ENCODE results near the gene EP300.
"Not testable (repeated sequence)": the region's sequence is repeated elsewhere in the genome, so short reads cannot be mapped to it uniquely, and the experiment has no call there.

EP300 gene

GRCh38 chr22:41092023-41092817 lies at the start of gene EP300:
TSS of gene EP300 (plus strand) at chr22:41092592. CDS start at chr22:41093005, 413 bp downstream.
- peak; percentile 59 for DNase-seq (ENCODE audit: low read depth)

GRCh38 chr22:41043722-41044121 lies 48.7 kb upstream of the EP300 start:
- no peak for DNase-seq (ENCODE audit: low read depth)

- DNase-seq (ENCODE audit: low read depth) = not testable (repeated sequence)
These were observed 46.8 kb upstream of the EP300 start for GRCh38 chr22:41045575-41045974.

GRCh38 chr22:41047801-41048211 lies 44.6 kb upstream of the EP300 start:
- no peak for DNase-seq (ENCODE audit: low read depth)

- not testable (repeated sequence) for DNase-seq (ENCODE audit: low read depth)
These were observed 44.0 kb upstream of the EP300 start for GRCh38 chr22:41048345-41048744.

- DNase-seq (ENCODE audit: low read depth) = no peak
These were observed 43.3 kb upstream of the EP300 start for GRCh38 chr22:41048791-41049717.

GRCh38 chr22:41049795-41050194 lies 42.6 kb upstream of the EP300 start:
- not testable (repeated sequence) for DNase-seq (ENCODE audit: low read depth)

- DNase-seq (ENCODE audit: low read depth) = no peak
These were observed 41.5 kb upstream of the EP300 start for GRCh38 chr22:41050883-41051282.

GRCh38 chr22:41052661-41053490 lies 39.5 kb upstream of the EP300 start:
- DNase-seq (ENCODE audit: low read depth) = no peak

GRCh38 chr22:41057076-41057475 lies 35.3 kb upstream of the EP300 start:
- no peak for DNase-seq (ENCODE audit: low read depth)

- no peak for DNase-seq (ENCODE audit: low read depth)
These were observed 30.2 kb upstream of the EP300 start for GRCh38 chr22:41062146-41062545.

GRCh38 chr22:41064326-41064725 lies 28.1 kb upstream of the EP300 start:
- DNase-seq (ENCODE audit: low read depth) = not testable (repeated sequence)

GRCh38 chr22:41066341-41066740 lies 26.1 kb upstream of the EP300 start:
- not testable (repeated sequence) for DNase-seq (ENCODE audit: low read depth)

GRCh38 chr22:41067968-41068367 lies 24.4 kb upstream of the EP300 start:
- not testable (repeated sequence) for DNase-seq (ENCODE audit: low read depth)

GRCh38 chr22:41070665-41071331 lies 21.6 kb upstream of the EP300 start:
- DNase-seq (ENCODE audit: low read depth) = no peak

GRCh38 chr22:41074061-41074460 lies 18.3 kb upstream of the EP300 start:
- no peak for DNase-seq (ENCODE audit: low read depth)

- DNase-seq (ENCODE audit: low read depth) = no peak
These were observed 17.9 kb upstream of the EP300 start for GRCh38 chr22:41074466-41074865.

- DNase-seq (ENCODE audit: low read depth) = no peak
These were observed 17.3 kb upstream of the EP300 start for GRCh38 chr22:41074941-41075710.

- DNase-seq (ENCODE audit: low read depth) = no peak
These were observed 16.4 kb upstream of the EP300 start for GRCh38 chr22:41075946-41076345.

GRCh38 chr22:41076857-41077256 lies 15.5 kb upstream of the EP300 start:
- no peak for DNase-seq (ENCODE audit: low read depth)

- no peak for DNase-seq (ENCODE audit: low read depth)
These were observed 13.5 kb upstream of the EP300 start for GRCh38 chr22:41078931-41079330.
